Mononuclear cell (primary cell): Measurements from ENCODE around the gene PRPF38B. TPM values are rescaled to one million over a fixed set of nuclear protein-coding genes. Genes with fewer than 3 reads are reported as not detected.
"Not testable (repeated sequence)": the region's sequence is repeated elsewhere in the genome, so short reads cannot be mapped to it uniquely, and the experiment has no call there.

Source experiments
- H3K27me3 ChIP-seq: 2 replicates; pipeline ENCODE4 v1.6.0; 2011; ENCODE audit warnings: low read length, control low read depth; ENCODE audit not compliant: insufficient read depth
- H3K4me1 ChIP-seq: 2 replicates; pipeline ENCODE4 v1.5.1; 2011; ENCODE audit warnings: mild to moderate bottlenecking, low read length, control low read depth; ENCODE audit not compliant: insufficient read depth
- H3K4me3 ChIP-seq: 2 replicates; pipeline ENCODE4 v1.5.1; 2011; ENCODE audit warnings: mild to moderate bottlenecking, low read length, moderate library complexity
- H3K9me3 ChIP-seq: 2 replicates; pipeline ENCODE4 v1.5.1; 2011; ENCODE audit warnings: low read depth, mild to moderate bottlenecking, control low read depth, low read length
- total RNA-seq: library from RNA; depleted of rRNA; stranded (reverse); fragments of >200 nt; gene quantifications from one replicate; pipeline ENCODE4 v1.2.3, GENCODE V29; 2012

Gene PRPF38B
- total RNA-seq, 1 donor = 58.4 TPM

DNA sequence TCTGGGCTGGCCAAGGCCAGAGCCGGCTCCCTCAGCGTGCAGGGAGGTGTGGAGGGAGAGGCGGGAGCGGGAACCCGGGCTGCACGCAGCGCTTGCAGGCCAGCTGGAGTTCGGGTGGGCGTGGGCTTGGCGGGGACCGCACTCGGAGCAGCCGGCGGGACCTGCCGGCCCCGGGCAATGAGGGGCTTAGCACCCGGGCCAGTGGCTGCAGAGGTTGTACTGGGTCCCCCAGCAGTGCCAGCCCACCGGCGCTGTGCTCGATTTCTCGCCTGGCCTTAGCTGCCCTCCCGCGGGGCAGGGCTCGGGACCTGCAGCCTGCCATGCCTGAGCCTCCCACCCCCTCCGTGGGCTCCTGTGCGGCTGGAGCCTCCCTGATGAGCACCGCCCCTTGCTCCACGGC is 24.7 kb upstream of the PRPF38B start:
- not testable (repeated sequence) for H3K9me3 ChIP-seq, H3K27me3 ChIP-seq, H3K4me1 ChIP-seq, H3K4me3 ChIP-seq

DNA sequence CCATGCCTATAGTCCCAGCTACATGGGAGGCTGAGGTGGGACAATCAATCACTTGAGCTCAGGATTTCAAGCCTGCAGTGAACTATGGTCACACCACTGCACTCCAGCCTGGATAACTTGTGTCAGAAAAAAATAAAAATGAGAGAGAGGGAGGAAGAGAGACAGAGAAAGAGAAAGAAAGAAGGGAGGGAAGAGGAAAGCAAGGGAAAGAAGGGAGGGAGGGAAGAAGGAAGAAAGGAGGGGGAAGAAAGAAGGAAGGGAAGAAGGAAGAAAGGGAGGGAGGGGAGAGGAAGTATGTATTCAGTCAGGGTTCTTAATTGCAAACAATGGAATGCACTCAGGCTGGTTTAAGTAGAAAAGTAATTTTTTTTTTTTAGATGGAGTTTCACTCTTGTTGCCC is 23.3 kb upstream of the PRPF38B start:
- Histone ChIP-seq H3K9me3 (no peaks in the 10 kb centered on the region), H3K27me3 (no peaks in the 10 kb centered on the region), H3K4me1 (peaks cover 3% of the 10 kb centered on the region), H3K4me3 (no peak overlapping the region)

DNA sequence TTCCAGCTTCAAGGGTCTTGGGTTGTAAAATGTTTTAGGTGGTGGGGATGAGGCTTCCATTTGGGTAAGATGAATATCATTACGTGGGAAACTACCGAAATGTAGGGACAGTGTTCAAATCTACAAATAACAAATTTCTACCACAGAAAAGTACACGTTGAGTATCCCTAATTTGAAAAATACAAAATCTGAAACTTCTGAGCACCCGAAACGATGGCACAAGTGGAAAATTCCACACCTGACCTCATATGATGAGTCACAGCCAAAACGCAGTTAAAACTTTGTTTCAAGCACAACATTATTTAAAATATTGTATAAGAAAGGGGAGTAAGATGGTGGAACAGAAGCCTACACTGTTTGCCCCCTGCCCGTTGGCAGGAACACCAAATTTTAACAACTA is 22.4 kb upstream of the PRPF38B start:
- H3K4me1 ChIP-seq = peaks cover 3% of the 10 kb centered on the region

DNA sequence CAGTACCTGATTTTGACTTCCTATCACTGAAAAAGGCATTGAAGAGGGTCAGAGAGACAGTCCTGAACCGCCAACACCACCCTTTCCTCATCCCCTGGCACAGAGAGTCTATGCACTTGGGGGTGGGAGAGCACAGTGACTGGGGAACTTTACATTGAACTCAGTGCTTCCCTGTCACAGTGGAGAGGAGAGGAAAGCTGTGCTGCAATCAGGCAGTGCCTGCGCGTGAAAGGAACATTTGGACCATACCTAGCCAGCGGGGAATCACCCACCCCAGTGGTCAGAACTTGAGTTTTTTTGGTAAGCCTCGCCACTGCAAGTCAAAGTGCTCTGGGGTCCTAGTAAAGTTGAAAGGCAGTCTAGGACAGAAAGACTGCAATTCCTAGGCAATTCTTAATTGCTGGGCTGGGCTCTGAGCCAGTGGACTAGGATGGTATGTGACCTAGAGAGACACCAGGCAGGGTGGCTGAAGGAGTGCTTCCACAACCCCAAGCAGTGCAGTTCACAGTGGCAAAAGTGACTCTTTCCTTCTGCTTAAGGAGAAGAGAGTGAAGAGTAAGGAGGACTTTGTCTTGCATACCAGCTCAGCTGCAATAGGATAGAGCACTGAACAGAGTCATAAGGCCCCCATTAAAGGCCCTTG is 21.9 kb upstream of the PRPF38B start:
- Histone ChIP-seq H3K9me3 (no peaks in the 10 kb centered on the region), H3K27me3 (no peaks in the 10 kb centered on the region), H3K4me1 (peaks cover 3% of the 10 kb centered on the region), H3K4me3 (no peak overlapping the region)

More for the DNA sequence above, 22.4 kb upstream of the PRPF38B start:
- Histone ChIP-seq H3K27me3 (no peaks in the 10 kb centered on the region), H3K9me3 (no peaks in the 10 kb centered on the region), H3K4me3 (no peak overlapping the region)

DNA sequence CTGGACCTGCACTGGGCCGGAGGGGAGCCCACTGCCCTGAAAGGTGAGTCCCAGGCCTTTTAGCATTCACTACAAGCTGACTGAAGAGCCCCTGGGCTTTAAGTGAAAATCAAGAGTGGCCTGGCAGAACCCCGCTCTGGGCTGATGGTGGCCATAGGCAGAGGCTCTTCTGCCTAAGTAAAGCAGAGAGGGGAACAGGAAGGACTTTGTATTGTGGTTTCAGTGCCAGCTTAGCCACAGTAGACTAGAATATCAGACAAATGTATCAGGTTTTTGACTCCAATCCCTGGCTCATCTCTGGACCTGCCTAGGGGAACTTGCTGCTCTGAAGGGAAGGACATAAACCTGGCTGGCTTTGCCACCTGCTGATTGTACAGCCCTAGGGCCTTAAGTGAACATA is 21.0 kb upstream of the PRPF38B start:
- Histone ChIP-seq H3K4me1 (peaks cover 3% of the 10 kb centered on the region), H3K27me3 (no peaks in the 10 kb centered on the region), H3K4me3 (no peak overlapping the region), H3K9me3 (no peaks in the 10 kb centered on the region)

DNA sequence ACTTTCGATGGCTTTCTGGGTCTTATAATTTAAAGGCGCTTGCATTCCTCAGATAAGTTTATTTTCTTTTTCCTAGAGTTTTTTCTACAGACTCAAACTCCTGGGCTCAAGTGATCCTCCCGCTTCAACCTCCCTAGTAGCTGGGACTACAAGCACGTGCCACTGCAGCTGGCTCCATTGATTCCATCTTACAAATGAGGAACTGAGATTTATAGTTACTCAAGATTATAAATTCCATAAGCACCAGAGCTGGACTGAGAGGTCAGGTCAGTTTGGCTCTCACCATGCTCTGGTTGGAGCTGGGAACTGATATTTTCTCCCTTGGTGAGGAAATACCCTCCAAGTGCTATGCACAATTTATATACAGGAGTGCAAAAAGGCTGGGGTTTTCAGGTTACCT is 13.4 kb upstream of the PRPF38B start:
- H3K27me3 ChIP-seq = no peaks in the 10 kb centered on the region
- peaks cover 15% of the 10 kb centered on the region for H3K4me1 ChIP-seq
- no peak overlapping the region for H3K4me3 ChIP-seq
- no peaks in the 10 kb centered on the region for H3K9me3 ChIP-seq

DNA sequence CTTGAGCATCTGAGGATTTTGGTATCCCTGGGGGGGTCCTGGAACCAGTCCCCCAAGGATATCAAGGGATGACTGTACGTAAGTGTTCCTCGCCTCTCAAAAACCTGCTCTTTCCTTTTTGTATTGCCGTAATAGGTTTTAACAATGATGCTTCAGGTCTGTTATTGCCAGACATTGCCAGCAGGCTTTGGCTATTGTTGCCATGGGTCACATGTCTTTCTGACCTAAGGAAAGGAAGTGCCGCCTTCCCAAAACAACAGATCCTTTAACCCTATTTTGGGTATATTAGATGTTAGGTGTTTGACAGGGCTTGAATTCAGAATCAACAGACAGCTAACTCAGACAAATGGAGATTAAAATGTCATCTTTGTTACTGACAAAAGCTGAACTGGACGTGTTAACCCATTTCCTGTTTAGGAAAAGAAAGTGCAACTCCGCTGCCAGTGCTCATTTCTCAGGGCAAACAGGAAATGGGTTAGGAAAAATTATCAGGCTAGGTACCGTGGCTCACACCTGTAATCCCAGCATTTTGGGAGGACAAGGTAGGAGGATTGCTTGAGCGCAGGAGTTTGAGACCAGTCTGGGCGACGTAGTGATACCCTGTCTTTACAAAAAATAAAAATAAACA is 12.4 kb upstream of the PRPF38B start:
- Histone ChIP-seq H3K9me3 (no peaks in the 10 kb centered on the region), H3K27me3 (no peaks in the 10 kb centered on the region), H3K4me3 (no peak overlapping the region), H3K4me1 (peaks cover 15% of the 10 kb centered on the region)

DNA sequence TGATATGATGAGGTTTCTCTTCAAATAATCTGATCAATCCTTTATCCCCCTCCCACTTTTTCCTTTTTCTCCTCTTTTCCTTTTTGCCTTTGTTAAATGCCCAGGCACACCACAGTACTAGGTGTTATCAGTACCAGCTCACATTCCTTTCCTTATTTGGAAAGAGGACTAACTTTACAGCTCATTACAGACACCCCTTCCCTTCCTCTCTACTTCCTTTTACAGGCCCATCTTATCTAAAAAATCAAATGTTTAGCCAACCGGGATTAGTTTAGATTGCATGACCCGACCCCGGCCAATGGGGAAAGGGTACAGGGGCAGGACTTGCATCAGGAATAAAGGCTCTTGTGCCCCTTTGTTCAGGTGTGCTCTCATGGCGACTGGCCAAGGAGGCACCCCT is 10.4 kb upstream of the PRPF38B start:
- not testable (repeated sequence) for H3K9me3 ChIP-seq, H3K27me3 ChIP-seq, H3K4me3 ChIP-seq
- H3K4me1 ChIP-seq = peaks cover 15% of the 10 kb centered on the region

DNA sequence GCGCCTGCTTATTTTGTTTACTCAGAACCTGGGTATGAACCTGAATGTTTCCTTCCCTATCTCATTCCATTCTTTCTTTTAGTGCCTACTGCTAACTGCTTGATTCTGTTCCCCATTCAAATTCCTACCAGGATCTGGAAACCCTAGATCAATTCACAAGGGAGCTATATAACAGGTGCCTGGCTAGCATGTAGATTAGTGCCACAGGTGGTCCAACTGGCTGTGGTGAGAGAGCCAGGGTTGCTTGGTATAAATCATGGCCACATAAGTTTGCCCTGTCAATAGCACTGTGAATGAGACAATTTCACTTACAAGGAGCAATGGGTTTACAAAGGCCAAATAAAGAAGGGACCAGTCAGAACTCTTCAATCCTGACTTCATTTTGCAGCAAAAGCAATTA is 6.6 kb upstream of the PRPF38B start:
- Histone ChIP-seq H3K4me3 (no peak overlapping the region), H3K9me3 (no peaks in the 10 kb centered on the region), H3K27me3 (no peaks in the 10 kb centered on the region)

DNA sequence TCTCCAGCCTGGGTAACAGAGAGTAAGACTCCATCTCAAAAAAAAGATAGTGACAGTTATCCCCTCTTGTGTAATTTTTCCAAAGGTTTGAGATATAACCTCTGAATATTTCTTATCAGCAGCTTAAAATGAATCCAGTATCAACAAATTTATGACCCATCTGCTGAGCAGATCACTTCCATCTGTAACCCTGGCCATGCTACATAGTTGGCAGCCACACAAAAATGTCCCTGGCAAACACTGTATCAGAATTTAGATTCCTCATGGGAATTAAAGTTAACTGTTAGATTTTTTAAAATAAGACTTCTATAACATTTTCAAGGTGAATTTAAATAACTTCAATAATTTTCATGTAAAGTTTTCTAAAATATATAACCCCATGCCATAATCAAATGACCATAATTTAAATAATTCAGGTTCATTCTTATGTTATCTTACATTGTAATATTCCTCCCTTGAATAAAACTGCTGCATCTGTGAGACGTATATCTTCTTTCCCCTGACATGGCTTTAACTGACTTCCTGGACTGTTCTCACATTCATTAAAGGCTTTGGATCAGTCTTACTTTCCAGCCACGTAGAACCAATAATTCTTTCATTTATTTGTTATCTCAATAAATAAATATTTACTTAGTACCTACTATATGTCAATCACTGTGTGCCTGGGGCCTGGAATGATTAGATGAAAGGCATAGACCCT is 5.3 kb upstream of the PRPF38B start:
- H3K27me3 ChIP-seq = no peaks in the 10 kb centered on the region
- peaks cover 8% of the 10 kb centered on the region for H3K4me1 ChIP-seq
- H3K9me3 ChIP-seq = no peaks in the 10 kb centered on the region
- H3K4me3 ChIP-seq = no peak overlapping the region

More for the DNA sequence above, 6.6 kb upstream of the PRPF38B start:
- no peaks in the 10 kb centered on the region for H3K4me1 ChIP-seq

DNA sequence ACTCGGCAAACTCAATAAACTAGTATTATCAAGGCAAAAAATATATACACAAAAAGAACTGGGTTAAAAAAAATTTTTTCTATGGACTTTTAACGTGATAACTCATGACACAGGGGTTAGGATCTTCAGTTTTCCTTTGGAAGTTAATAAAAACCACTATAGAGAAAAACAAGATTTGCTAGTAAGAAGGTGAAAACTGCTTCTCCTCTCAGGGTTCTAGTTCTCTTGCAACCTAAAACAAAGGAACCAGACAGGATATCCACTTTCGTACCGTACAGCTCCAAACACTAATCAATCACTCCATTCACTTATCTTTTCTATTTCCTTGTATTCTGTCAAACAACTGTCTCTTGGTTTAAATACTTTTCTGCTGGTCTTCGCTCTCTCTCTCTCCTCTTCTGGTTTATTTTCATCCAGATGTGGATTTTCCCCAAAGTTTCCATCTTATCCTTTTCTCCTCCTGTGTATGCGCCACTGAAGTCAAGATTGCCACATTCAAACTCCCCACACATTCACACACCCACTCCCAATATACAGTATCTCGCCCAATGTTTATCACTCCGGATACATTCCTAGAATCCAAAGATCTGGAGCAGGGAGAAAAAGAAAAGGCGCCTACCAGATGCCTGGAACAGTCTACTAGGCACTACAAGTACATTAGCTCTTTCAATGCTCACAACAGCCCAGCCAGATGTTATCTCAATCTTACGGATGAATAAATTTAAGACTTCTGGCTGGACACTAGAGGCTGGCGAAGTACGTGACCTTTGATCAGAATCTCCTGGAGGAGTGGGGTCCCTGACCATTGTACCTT is 775 bp upstream of the PRPF38B start:
- Histone ChIP-seq H3K4me3 (peak overlapping the region; percentile 68), H3K9me3 (no peaks in the 10 kb centered on the region), H3K27me3 (no peaks in the 10 kb centered on the region), H3K4me1 (peaks cover 23% of the 10 kb centered on the region)

DNA sequence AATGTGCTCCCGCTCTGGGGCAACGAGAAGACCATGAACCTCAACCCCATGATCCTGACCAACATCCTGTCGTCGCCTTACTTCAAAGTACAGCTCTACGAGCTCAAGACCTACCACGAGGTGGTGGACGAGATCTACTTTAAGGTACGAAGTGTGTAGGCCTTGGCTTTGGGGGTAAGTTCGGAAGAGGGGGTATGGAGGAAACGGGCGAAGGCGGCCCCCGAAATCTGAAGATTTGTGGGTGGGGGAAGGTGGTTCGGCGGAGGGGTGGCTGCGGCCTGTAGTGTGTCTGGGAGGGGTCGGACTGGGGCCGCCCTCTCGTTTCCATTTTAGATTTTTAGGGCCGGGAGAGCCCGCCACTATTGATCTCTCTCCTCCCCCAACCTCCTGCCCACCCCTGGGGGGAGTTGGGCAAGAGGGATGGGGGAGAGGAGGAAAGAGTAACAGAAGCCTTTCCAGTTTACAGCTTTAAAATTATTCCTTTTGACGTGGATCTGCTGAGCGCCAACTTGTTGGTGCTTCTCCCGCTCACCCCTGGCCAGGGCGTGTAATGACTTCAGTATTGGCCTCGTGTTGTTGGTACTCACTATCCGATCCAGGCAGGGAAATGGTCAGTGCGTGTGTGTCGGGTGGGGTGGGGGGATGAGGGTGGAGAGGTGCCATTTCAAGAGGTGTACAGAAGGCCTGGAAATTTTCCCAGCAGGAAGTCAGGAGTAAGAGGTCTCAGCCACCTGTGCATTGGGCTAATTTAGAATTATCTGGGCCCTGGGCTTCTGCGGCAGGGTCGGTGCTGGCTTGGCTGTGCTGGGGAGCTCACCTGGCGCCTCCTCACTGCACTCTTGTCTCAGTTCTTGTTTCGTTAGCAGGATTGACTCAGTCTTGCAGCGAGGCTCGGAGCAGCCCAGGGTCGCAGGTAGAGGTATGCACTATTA is 880 bp downstream of the PRPF38B start:
- no peaks in the 10 kb centered on the region for H3K27me3 ChIP-seq
- H3K9me3 ChIP-seq = no peaks in the 10 kb centered on the region
- H3K4me3 ChIP-seq = peak overlapping the region; percentile 68
- H3K4me1 ChIP-seq = peaks cover 23% of the 10 kb centered on the region

DNA sequence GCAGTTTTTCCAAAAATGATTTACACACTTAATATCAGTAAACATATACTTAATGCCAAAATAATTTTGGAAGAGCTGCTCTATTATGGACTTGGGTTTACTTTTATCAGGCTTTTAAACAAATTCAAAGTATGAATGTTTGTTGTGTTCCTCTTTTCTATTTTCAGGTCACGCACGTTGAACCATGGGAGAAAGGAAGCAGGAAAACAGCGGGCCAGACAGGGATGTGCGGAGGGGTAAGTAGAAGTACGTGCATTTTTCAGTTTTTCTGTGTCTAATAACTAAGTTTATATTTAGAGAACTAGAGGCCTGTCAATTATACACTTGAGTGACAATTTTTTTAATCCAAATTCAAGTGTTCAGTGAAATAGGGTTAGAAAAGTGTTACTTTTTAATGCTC is 3.4 kb downstream of the PRPF38B start:
- Histone ChIP-seq H3K9me3 (no peaks in the 10 kb centered on the region), H3K4me1 (peaks cover 33% of the 10 kb centered on the region), H3K4me3 (no peak overlapping the region)

More for the DNA sequence above, 3.4 kb downstream of the PRPF38B start:
- no peaks in the 10 kb centered on the region for H3K27me3 ChIP-seq
